Endothelial cell of umbilical vein (primary cell): ENCODE data around the gene VAV3. TPM values are rescaled to one million over a fixed set of nuclear protein-coding genes. Genes with fewer than 3 reads are reported as not detected.

ENCODE experiments used
- BruUV-seq: library from RNA; stranded (reverse); fragments of 400-500 nt; replicated peaks from 2 replicates; lab custom pipeline; 2021; lab: Mats Ljungman, UMichigan
- CTCF ChIA-PET: fragments of 300-600, 350-600 bp; sonication (Branson Sonifier 250); formaldehyde crosslinking; loops from one replicate; lab custom pipeline; 2021; ENCODE audit warnings: antibody characterized with exemption, inconsistent platforms; lab: Charles Lee
- POLR2A ChIA-PET: fragments of 300-600, 350-600 bp; sonication (Branson Sonifier 250); formaldehyde crosslinking; loops from one replicate; lab custom pipeline; 2021; ENCODE audit warnings: antibody characterized with exemption, inconsistent platforms; lab: Charles Lee
- DNase-seq: peaks from one replicate; pipeline ENCODE4 v3.0.0-alpha.2; 2011; ENCODE audit warnings: low read depth, low spot score
- FAIRE-seq: peaks from 2 replicates; lab custom pipeline; 2011; peaks lifted over from hg19 to GRCh38; lab: Jason Lieb, UNC
- H2AFZ ChIP-seq: 2 replicates; pipeline ENCODE4 v1.6.0; 2012; ENCODE audit warnings: low read depth, low read length, control low read depth, inconsistent platforms
- H3K27ac ChIP-seq: 2 replicates; pipeline ENCODE4 v1.5.1; 2011; ENCODE audit warnings: low read depth, mild to moderate bottlenecking, control low read depth, low read length, moderate library complexity; ENCODE audit not compliant: insufficient read depth
- H3K27me3 ChIP-seq, 2 experiments: 2 replicates each; pipeline versions ENCODE4 v1.6.0 to v1.6.1; 2011; ENCODE audit warnings: low read length in 2 of 2, mixed read lengths in 1 of 2; ENCODE audit not compliant: control insufficient read depth in 2 of 2, insufficient read depth in 2 of 2
- H3K36me3 ChIP-seq, 2 experiments: 2 replicates in 1 of 2; 3 replicates in 1 of 2; pipeline ENCODE4 v1.5.1; 2011; ENCODE audit warnings: low read length in 2 of 2, mild to moderate bottlenecking in 1 of 2, moderate library complexity in 1 of 2; ENCODE audit not compliant: control insufficient read depth in 2 of 2, insufficient read depth in 2 of 2; ENCODE audit errors: extremely low read depth in 1 of 2
- H3K4me1 ChIP-seq: 3 replicates; pipeline ENCODE4 v1.5.1; 2011; ENCODE audit warnings: mild to moderate bottlenecking, low read length; ENCODE audit not compliant: control insufficient read depth, insufficient read depth; ENCODE audit errors: extremely low read depth
- H3K4me2 ChIP-seq: 2 replicates; pipeline ENCODE4 v1.6.1; 2011; ENCODE audit warnings: low read length, control low read depth, mixed read lengths; ENCODE audit not compliant: insufficient read depth
- H3K4me3 ChIP-seq, 3 experiments: fragments of 200-600 bp in 1 of 3; sonication (generic), shearing (Covaris generic) in 1 of 3; replicated peaks in 1 of 3; 2 replicates each; pipeline ENCODE4 v1.5.1; 2011 to 2016; ENCODE audit warnings: control low read depth in 3 of 3, low read length in 3 of 3, mild to moderate bottlenecking in 2 of 3, inconsistent platforms in 1 of 3, low read depth in 1 of 3, moderate library complexity in 1 of 3; ENCODE audit not compliant: insufficient read depth in 1 of 3
- H3K79me2 ChIP-seq: 2 replicates; pipeline ENCODE4 v1.6.0; 2012; ENCODE audit warnings: low read length, inconsistent platforms; ENCODE audit not compliant: control insufficient read depth, insufficient read depth
- H3K9ac ChIP-seq: replicated peaks from 2 replicates; pipeline ENCODE3; 2011; ENCODE audit warnings: low read length, control low read depth; ENCODE audit not compliant: insufficient read depth; ENCODE audit errors: extremely low read depth
- H3K9me1 ChIP-seq: replicated peaks from 3 replicates; pipeline ENCODE4 v1.6.0; 2011; ENCODE audit warnings: mild to moderate bottlenecking, low read length; ENCODE audit not compliant: control insufficient read depth, insufficient read depth; ENCODE audit errors: extremely low read depth
- H3K9me3 ChIP-seq: replicated peaks from 2 replicates; pipeline ENCODE4 v1.5.1; 2012; ENCODE audit warnings: low read length, inconsistent platforms; ENCODE audit not compliant: control insufficient read depth, insufficient read depth
- H4K20me1 ChIP-seq: replicated peaks from 2 replicates; pipeline ENCODE3; 2011; ENCODE audit warnings: mild to moderate bottlenecking, low read length; ENCODE audit not compliant: control insufficient read depth, insufficient read depth; ENCODE audit errors: extremely low read depth
- CTCF ChIP-seq, 2 donors: IDR thresholded peaks; 1 replicate in 1 of 2; 2 replicates in 1 of 2; pipeline ENCODE4 v1.5.1; 2011; ENCODE audit warnings: low read length in 2 of 2, mild to moderate bottlenecking in 2 of 2, moderate library complexity in 2 of 2, control low read depth in 1 of 2, inconsistent platforms in 1 of 2, low read depth in 1 of 2; ENCODE audit not compliant: insufficient read depth in 1 of 2; ENCODE audit errors: extremely low read depth in 1 of 2
- EZH2 ChIP-seq: IDR thresholded peaks from 2 replicates; pipeline ENCODE4 v1.6.1; 2012; ENCODE audit warnings: borderline replicate concordance, low read depth, mild to moderate bottlenecking, moderate library complexity, low read length, inconsistent platforms; ENCODE audit not compliant: severe bottlenecking
- FOS ChIP-seq: IDR thresholded peaks from 2 replicates; pipeline ENCODE4 v1.6.1; 2011; ENCODE audit warnings: mild to moderate bottlenecking, low read length, moderate library complexity, borderline replicate concordance; ENCODE audit not compliant: insufficient read depth
- GATA2 ChIP-seq: IDR thresholded peaks from 2 replicates; pipeline ENCODE4 v1.7.0; 2011; ENCODE audit warnings: low read depth, mild to moderate bottlenecking, moderate library complexity, mixed read lengths, low read length; ENCODE audit not compliant: insufficient read length, insufficient read depth
- JUN ChIP-seq: IDR thresholded peaks from 2 replicates; pipeline ENCODE4 v1.6.1; 2011; ENCODE audit warnings: borderline replicate concordance, low read depth; ENCODE audit not compliant: insufficient read length, insufficient read depth
- MAX ChIP-seq: IDR thresholded peaks from 2 replicates; pipeline ENCODE4 v1.6.1; 2011; ENCODE audit not compliant: insufficient read depth, insufficient read length
- MYC ChIP-seq: IDR thresholded peaks from one replicate; pipeline ENCODE4 v1.6.1; 2011; ENCODE audit warnings: mild to moderate bottlenecking, low read depth, low read length
- POLR2A ChIP-seq: IDR thresholded peaks from 2 replicates; pipeline ENCODE4 v1.6.1; 2012; ENCODE audit warnings: low read depth, mild to moderate bottlenecking, control low read depth, low read length
- POLR2AphosphoS5 ChIP-seq: IDR thresholded peaks from 2 replicates; pipeline ENCODE4 v1.6.1; 2012; ENCODE audit warnings: low read depth, mild to moderate bottlenecking, control low read depth, low read length, moderate library complexity; ENCODE audit not compliant: insufficient read depth
- dilution Hi-C: fragments of 300-500 bp; cut with MboI; formaldehyde crosslinking; loops from one replicate; pipeline ENCODE4 v1.15.0; 2019; ENCODE audit warnings: low sequenced_read_pairs; ENCODE audit not compliant: extremely low pct_ligation_motif_present
- intact Hi-C: fragments of 100-400 bp; cut with micrococcal nuclease; formaldehyde crosslinking; loops from one replicate; pipeline ENCODE4 v1.10.0; 2022
- polyA plus RNA-seq, 4 experiments: library from polyadenylated mRNA; depleted of rRNA in 3 of 4; stranded (reverse) in 3 of 4; unstranded in 1 of 4; fragments of >200 nt; gene quantifications; 2 replicates each; pipeline versions ENCODE4 v1.2.1 to v1.2.3, GENCODE V29; 2011 to 2012; ENCODE audit warnings: missing spikeins in 1 of 4
- total RNA-seq: library from RNA; stranded (reverse); gene quantifications from 2 replicates; pipeline ENCODE4 v1.2.3, GENCODE V29; 2021

Gene VAV3
- total and polyA plus RNA-seq, 2 donors (not counting 3 experiments of a cell fraction or from before 2014, with no cell fraction given), result 0.18 to 1.5 TPM

DNA sequence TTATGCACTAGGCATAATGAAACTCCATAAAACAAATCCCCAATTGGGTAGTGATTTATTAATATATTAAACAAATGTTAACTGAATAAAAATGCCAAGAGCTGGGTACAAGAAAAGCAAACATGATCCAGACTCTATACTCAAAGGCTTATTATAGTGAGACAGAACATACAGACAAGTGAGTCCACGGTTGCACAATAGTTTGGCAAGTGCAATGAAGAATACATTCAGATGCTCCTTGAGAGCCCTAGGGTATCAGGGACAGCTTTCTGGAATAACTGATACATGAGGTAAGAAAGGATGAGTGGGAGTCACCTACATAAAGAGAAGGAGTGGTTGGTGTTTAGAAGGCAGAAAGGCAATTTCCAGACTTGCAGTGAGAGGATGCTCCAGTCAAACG is 85.1 kb downstream of the VAV3 start:
- TF ChIP-seq GATA2 (no peak), EZH2 (no peak), POLR2A (no peak), CTCF (IDR thresholded peaks at IDR 0.05; ENCODE audit: extremely low read depth in 1 of 2, insufficient read depth in 1 of 2, low read depth in 1 of 2, low read length in 2 of 2) (no peak), POLR2AphosphoS5 (no peak), FOS (no peak), MAX (no peak), JUN (no peak), MYC (no peak)
- H3K9me3 ChIP-seq, result no peaks in the 10 kb centered on the region
- DNase-seq (no peak), FAIRE-seq (no peak)
- no peak overlapping the region for H3K4me2 ChIP-seq
- no peaks in the 10 kb centered on the region for H4K20me1 ChIP-seq
- H3K9ac ChIP-seq, result no peak overlapping the region
- H3K27ac ChIP-seq, result no peak overlapping the region
- no peaks in the 10 kb centered on the region for H3K36me3 ChIP-seq
- no peak overlapping the region for H2AFZ ChIP-seq
- H3K4me3 ChIP-seq, result no peak overlapping the region
- CTCF ChIA-PET, result no interaction called here
- intact Hi-C loops, result no loop called here
- no TSS peak for BruUV-seq
- no peaks in the 10 kb centered on the region for H3K27me3 ChIP-seq
- no peaks in the 10 kb centered on the region for H3K9me1 ChIP-seq
- dilution Hi-C loops, result no loop called here
- POLR2A ChIA-PET, result no interaction called here
- H3K79me2 ChIP-seq, result no peaks in the 10 kb centered on the region
- no peaks in the 10 kb centered on the region for H3K4me1 ChIP-seq
